MV-4-11 (cell line): Measurements from ENCODE around the gene RCOR2.
A peak's percentile ranks its signal among the peaks of the same experiment; 100 is the strongest.

ENCODE experiments used
- DNase-seq: peaks from one replicate; lab custom pipeline; 2025; lab: John Stamatoyannopoulos, UW

The RCOR2 gene

DNA sequence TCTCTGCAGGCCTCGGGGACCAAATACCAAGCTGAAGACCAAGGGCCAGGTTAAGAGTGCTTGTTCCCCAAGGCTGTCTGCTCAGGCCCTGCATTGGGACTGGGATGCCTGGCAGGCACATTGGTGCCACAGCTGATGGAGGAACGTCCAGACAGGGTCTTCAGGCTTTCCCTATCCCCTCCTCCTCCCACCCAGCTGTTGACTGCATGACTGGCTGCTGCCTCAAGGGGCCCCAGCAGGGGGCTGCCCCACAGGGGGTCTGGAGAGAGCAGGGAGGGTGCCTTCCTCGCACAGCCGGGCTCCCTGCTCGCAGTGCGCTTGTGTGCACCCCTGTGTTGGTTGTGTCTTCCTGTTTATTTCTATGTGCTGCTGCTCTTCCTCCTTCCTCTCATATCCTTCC is 9.9 kb downstream of the RCOR2 start:
- no peak for DNase-seq

DNA sequence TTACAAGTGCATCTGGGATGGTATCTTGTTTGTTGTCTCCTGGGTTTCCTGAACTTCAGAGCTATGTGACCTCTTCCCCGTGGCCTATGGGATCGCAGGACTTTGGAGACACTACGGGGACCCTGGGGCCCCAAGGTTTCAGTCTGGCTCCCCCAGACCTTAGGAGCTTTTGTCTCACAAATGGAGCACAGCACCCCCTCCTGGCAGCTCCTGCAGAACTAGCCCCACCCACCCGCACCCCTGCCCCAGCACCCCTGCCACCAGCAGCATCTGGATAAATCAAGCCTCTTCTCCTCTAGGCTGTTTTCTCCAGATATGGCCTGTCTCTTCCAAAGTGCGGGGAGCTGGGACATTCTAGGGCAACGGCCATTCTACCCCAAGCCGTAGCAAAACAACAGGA is 10.4 kb downstream of the RCOR2 start:
- DNase-seq, result no peak

DNA sequence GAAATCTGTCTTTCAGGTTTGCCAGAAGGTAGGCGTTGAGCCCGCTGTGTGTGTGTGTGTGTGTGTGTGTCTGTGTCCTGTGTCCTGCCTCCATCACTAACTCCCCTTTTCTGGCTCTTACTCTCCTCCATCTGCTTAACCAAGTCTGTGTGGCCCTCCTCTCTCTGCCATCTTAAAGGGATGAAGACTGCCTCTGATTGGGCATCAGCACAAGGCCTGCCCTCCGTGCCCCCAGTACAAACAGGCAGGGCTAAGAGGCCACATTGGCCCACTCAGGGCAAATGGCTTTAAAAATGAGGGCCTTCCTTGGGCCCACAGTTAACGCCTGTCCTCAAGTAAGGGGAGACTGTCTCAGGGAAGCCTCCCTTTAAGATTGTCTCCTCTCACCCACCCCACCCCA is 10.9 kb downstream of the RCOR2 start:
- no peak for DNase-seq

DNA sequence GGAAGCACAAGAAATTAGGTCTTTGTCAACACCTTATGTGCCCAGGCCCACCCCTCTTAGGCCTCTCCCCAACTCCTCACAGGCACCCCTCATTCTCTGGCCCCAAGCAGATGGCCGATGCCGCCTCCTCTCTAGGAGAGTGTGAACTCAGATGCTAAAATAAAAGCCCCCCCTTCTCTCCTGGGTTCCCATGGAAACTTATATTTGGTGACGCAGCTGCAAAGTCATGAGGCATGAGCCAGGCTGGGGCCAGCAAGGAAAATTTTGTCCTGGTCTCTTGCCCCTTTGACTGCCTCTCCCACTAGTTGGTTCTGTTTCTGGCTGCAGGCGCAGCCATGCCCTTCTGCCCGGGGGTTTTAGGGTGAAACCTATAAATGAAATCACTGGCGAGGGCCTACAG is 11.8 kb downstream of the RCOR2 start:
- DNase-seq, result no peak

DNA sequence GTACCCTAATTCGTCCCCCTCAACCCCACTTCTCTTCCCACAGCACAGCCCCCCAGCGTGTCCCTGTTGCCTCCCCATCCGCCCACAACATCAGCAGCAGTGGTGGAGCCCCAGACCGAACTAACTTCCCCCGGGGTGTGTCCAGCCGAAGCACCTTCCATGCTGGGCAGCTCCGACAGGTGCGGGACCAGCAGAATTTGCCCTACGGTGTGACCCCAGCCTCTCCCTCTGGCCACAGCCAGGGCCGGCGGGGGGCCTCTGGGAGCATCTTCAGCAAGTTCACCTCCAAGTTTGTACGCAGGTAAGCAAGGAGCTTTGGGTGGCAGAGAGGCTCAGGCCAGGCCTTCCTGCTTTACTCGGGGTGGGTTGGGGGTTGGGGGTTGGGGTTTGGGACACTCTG is 12.2 kb downstream of the RCOR2 start:
- DNase-seq, result no peak

DNA sequence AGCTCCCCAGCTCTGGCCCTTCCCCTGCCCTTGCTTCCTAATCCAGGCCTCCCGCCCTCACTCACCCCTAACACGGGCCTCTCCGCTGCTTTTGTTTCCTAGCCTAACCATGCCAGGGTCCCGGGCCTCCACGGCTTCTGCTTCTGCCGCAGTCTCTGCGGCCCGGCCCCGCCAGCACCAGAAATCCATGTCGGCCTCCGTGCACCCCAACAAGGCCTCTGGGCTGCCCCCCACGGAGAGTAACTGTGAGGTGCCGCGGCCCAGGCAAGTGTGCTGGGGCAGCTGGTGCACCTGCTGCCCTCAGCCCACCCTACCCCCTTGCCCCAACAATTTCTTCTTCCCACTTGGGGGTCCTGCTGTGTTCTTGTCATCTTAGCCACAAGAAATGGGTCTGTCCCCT is 13.1 kb downstream of the RCOR2 start:
- DNase-seq, result no peak

DNA sequence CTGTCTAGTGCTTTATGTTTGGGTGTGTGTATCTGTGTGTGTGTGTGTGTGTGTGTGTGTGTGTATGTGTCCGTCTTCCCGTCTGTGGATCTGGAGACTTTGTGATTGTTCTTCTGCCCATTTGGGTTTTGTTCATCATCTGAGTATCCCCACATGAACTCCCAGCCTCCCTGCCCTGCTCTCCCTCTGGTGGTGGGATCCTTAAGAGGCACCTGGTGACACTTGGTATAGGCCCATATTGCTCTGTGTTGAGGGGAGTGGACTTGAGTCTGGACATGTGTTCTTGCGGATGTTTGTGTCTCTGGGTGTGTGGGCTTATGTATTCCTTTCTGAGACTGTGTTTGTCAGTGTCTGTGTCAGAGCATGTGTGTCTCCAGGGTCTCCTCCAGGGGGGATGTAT is 15.3 kb downstream of the RCOR2 start:
- DNase-seq, result no peak

DNA sequence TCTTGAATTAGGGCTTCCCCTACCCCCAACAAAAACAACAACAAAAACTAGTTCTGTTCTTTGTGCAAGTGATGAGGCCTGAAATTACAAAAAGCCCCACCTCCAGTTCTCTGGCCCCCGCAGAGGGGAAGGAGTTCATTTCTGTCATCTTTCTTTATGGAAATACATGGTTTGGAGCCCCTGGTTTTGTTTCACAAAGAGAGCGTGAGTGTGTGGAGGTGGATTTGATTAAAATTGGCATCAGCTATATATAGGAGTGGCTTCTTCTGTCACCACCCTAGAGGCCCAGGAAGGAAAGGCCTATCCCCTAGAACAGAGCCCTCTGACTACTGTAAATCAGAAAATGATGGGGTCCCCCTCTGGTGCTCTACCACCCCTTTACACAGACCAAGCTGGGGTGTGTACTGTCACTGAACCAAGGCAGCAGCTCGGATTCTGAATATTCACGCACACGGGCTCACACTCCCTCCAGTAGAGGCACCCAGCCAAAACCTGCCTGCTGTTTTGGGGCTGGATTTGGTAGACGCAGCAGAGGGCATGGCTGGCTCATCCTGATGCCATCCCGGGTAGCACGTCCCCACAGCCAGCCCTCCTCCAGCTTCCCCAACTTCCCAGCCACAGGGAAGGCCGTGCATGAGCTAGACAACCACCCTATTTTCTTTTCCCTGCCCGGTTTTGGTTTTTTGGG is 19.4 kb downstream of the RCOR2 start:
- no peak for DNase-seq

DNA sequence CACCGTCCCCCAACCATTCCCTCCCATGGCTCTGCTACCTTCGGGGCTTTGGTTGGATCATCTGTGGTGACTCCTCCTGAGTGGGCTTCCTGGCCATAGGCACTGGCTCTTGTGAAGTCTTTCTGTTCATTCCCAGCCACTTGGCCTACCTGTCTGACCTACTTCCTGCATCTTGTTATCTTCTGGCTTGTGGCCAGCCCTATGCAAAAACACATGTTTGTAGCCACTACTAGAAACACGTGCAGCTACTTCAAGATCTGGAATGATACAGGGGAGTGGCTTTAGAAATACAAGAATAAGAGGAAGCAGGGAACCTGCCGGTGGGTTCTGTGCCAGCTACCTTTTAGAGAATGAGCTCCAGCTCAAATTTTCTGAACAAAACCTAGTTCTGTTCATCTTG is 20.9 kb downstream of the RCOR2 start:
- no peak for DNase-seq

DNA sequence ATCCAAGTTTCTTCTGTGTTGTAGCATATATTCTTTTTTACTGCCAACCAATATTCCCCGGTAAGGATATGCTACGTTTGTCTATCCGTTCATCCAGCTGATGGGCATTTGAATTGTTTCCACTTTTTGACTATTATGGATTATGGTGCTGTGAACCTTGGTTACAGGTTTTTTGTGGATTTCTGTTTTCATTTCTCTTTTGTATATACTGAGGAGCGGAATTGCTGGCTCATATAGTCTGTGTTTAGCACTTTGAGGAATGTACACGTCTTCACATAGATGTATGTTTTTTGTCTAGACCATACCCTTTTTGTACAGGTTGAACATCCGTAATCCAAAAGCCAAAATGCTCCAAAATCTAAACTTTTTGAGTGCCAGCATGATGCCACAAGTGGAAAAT is 23.6 kb downstream of the RCOR2 start:
- no peak for DNase-seq

DNA sequence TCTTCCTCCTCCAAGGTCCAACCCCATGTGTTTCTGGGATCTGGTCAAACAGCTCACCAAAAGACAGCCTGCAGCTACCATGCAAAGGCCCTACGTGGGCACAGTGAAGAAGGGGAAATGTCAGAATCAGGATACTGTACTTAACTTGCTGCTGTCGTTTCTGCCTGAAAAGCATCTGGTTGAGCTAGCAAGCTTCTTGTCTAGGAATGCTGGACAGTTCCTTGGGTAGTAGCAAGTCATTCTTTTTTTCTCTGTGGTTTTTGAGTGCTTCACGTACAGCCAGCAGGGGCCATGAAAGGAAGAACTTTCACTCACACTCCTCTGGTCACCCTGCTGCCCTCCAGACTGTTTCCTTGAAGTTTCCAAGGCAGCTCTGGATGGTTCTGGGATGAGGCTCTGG is 24.7 kb downstream of the RCOR2 start:
- DNase-seq, result peak; percentile 61

DNA sequence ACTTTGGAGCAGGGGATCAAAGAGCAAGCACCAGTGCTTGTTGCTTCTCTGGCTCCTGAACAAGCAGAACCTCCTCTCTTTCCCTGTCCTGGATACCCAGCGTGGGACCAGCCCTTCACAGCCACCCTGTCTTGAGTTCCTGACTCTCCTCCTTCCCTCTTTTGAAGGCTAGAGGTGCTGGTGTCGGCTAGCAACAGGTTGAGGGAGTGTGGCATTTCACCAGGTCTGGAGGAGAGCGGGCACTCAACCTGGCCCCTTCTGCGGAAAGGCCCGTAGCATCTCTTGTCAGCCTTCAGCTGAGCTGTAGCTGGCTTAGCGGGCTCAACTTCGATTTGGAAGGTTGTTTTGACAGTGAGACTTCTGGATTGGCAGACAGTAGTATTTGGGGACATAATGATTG is 26.6 kb downstream of the RCOR2 start:
- DNase-seq, result no peak

DNA sequence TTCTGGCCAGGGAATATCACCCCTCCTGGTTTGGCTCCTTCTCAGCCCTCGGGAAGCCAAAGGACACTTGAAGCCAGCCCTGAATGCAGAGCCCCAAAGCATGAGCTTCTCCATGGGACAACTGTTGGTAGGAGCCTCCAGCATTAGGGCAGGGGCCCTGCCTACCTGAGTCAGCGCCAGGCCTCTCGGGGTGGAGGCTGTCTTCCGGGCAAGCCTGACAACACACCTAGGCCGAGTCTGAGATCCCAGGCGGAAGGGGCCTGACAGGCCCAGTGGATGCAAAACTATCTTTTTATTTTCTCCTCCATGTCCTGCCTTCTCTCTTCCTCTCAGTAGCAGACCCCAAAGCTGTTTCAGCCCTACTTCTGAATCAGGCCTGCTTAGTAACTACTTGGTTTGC is 27.6 kb downstream of the RCOR2 start:
- DNase-seq, result no peak

DNA sequence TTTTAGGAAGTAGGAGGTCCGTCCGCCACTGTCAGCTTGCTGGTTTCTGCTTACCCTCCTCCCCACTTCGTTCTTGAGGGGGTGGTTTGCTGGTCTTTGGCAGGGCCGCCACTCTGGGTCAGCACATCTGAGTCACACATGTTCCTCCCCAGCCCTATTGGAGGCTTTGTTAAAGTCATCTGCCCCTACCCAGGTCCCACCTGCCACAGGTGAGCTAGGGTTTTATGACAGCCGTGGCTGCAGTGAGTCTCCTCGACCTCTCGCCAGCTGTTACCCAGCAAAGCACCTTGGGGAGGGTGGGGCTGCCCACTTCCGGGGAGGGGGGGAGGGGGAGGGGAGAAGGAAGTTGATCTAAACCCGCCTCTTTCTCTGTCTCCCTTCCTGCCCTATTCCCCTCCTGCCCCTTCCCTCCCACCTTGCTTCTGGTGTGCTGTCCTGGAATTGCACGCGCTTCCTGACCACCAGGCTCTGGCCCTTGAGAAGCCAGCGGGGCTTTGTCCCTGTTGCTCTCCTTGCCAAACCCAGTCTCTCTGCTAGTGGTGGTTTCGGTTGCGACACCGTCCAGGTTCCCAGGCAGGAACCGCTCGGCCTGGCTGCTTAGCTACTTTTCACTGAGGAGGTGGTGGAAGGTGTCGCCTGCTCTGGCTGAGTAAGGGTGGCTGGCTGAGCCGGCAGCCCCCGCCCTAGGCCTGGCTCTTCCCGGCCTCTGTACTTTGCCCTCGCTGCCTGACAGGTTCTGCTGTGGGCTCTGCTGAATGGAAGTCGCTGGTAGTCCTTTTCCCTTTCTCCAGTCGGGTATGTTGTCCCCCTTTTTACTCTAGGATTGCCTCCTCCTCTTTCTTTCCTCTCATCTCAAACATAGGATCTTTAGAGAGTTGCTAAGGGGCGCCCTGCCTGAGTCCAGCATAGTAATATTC is 28.5 kb downstream of the RCOR2 start:
- DNase-seq, result peak; percentile 54

DNA sequence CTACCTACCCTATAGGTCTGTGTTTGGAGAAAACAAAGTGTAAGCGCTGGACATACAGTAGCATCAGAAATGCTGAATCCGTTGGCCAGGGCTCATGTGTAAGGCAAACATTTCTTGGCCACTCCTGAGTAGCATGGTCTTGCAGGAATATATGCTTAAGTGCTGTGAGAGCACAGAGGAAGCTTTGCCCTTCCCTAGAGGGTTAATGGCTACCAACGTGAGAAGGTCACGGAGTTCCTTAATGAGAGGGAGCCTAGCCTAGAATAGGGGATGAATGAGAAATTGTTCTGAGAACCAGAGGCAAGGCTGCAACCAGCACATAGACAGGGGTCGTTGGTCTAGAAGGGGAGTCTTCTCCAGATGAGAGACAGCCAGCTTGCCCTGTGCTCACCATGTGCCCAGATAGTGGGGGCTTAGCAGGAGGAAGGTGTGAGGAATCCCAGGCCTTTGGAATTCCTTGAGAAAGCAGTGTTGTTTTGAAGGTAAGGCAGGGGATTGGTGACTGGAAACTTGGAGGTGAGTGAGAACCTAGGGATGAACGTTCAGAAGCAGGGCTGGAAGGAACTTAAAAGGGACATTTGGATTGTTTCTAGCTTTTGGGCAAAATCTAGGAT is 29.5 kb downstream of the RCOR2 start:
- DNase-seq, result no peak

DNA sequence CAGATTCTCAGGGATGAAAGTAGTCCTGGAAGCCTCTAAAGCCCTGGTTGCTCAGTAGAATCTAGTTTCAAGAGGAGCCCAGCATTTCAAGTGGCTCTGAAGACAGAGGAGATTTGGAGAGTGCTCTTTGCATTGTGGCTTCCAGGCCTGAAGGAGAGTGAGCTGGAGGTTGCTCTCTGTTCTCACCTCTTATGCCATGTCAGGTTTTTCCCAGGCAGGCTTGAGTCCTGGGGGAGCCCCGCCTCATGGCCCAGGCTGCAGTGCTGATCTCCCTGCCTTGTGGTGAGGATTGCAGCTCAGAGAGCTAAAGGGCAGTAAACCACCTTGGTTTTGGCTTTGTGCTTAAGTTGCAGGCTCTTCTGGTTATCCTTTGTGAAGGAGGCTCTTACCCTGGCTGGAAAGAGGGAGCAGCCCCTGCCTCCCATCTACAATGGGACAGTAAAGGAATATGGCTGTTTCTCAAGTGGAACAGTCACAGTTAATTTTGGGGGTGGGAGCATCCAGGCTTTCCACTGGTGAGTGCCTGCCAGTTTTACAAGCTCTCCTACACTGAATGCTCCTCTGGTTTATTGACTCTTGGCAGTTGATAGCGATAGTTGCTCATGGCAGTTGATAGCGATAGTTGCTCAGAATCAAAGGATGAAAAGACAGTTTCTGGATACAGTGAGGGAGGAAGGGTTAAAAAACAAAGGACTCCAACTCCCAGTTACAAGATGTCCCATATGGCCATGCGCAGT is 32.6 kb downstream of the RCOR2 start:
- DNase-seq, result no peak

DNA sequence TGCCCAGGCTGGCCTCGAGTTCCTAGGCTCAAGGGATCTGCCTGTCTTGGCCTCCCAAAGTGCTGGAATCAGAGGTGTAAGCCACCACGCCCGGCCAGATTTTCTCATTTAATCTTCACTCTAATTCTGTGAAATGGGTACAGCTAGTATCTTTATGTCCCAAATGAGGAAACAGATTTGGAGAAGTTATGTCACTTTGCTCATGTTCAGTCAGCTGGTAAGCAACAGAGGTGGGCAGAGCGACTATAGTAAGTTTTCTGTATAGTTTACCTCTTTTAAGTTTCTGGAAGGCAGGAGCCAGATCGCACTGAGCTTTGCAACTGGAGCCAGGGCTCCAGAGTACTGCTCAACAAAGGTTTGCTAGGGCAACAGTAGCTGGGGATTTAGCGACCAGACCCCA is 33.2 kb downstream of the RCOR2 start:
- no peak for DNase-seq

DNA sequence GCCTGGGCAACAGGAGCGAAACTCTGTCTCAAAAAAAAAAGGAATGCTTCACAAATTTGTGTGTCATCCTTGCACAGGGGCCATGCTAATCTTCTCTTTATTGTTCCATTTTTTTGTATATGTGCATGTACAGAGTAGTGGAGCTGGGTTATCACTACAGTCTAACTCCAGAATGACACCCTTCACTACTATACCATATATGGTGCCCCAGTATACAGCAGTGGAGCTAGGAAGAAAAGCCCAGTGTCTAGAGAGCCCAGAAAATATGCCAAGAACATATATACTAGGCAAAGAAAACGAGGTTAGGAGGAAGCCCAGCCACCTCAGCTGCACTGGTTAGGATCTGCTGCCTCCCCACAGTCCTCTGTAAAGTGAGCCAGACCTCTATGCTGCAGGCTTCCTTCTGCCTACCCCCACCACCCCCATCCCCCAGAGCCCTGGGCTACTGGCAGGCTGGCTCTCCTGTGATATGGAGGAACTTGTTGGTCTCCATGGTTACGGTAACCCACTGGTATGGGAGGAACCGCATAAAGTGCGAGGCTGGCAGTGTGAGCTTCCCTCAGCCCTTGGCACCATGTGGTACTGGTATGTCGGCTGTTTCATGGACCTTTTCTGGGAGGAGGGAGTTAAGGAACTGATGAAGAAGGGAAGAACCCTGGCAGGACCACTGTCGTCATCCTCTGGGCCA is 34.3 kb downstream of the RCOR2 start:
- peak; percentile 73 for DNase-seq

DNA sequence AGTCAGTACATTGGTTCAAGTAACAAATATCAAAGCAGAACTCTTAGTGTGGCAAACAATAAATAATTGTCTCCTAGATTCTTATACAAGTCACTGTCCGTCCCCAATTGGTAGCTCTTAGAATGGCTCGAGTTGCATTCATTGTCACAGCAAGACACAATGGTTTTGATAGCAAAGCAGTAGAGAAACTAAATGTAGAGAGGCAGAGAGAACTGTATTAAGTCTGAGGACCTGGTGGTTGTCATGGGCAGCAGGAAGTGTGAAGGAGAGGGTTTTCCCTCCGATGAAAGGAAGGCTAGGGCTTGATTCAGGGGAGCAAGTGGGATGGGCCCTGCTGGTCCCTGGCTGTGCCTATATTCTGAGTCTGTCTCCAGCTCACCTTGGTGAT is 36.6 kb downstream of the RCOR2 start:
- no peak for DNase-seq

DNA sequence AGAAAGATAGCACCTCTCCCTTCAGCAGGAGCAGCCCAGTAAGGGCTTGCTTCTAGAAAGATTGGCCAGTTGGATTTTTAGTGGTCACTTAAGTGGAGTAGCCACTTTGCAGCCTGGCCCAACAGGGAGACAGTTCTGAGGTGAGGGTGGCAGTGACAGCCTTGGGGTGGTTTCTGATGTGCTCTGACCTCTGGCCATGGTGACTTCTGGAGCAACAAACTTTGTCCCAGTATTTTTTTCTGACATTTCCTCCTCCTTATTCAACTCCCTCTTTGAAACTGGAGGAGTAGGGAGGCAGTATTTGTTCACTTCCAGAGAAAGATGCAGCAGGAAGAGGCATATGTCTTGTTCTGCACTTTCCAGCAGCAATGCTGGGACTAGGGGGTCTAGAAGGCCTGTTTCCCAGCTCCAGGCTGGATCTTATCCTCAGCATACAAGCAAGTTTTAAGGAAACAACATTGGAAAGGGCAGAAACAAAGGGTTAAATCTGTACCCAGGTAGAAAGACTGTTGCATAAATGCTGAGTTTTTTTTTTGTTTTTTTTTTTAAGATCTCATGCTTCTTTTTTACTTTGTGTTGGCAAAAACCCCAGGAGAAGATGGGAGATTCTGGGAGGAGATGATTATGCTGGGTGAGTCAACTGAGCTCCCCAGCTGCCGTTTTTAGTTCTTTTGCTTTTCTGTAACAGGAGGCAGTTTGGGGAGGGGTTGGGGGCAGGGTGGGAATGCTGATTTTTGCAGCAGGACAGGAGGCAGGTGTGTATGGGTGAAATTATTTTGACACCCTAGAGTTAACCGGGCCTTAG is 37.2 kb downstream of the RCOR2 start:
- no peak for DNase-seq

DNA sequence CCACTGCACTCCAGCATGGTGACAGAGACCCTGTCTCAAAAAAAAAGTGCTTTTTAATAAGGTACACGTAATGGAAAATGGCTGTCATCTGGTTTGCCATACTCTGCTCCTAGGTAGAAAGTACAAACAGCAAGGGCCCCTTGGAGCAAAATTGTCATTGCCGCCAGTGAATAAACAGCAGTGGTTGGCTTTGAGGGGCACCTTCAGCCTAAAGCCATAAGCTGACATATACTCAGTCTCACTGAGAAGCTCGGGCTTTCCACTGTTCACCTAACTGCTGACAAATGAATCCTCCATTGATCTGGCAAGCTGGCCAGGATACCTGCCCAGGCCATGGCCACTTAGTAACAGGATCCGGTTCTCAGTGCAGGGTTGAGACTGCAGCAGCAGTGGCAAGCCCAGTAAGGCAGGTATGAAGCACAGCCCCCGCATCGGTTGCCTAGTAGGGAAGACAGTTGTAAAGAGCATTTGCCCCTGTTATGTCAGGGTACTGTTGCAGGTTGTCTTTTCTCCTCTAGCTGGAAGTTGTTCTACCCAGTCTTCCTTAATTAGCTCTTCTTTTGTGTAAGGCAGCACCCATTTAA is 39.2 kb downstream of the RCOR2 start:
- no peak for DNase-seq
